GM19372 (cell line): ENCODE data around the gene RTP2.
A peak's percentile ranks its signal among the peaks of the same experiment; 100 is the strongest.
"Not testable (repeated sequence)": the region's sequence is repeated elsewhere in the genome, so short reads cannot be mapped to it uniquely, and the experiment has no call there.

Experiments used
- ATAC-seq: cut with Tn5 transposase; IDR thresholded peaks from one replicate; pipeline ENCODE4 v1.9.1; 2021; ENCODE audit warnings: mild to moderate bottlenecking, low read depth, moderate library complexity; ENCODE audit not compliant: unreplicated experiment

RTP2 gene

DNA sequence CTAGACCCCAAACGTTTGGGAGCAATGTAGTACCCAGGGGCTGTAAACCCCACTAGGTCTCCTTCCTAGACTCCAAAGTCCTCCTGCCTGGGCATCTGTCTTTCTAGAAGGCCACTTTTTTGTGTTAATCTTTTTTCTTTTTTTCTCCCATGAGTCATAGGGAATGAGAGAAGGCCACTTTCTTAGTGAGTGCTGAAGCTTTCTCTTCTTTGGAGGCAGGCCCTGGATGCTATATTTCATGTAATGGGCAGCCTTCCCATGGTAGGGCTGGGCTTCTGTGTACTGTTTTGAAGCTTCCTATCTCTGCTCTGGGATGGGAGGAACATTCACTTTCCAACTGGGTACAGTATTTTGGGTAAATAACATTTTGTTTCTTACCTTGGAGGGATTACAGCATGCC, 15.2 kb upstream of the RTP2 start:
- no peak for ATAC-seq

- ATAC-seq = peak; percentile 94
Measured at GRCh38 chr3:187714404-187714979, 12.1 kb upstream of the RTP2 start.

DNA sequence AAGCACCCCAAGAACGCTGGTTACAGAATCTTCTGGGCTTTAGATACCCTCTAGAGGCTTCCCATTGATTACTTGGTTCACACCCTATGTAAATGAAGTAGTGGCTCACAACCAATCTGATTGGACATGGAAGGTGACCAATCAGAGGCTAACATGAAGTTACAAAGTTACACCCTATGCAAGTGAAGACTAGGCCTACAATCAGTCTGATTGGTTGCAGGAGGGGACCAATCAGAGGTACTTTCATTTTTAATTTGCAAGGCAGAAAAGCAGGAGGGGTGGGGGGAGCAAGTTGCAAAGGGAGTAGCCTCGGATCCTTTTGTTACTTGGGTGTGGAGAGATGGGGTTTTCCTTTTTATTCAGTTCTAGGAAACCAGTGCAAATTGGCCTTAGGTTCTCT, 11.1 kb upstream of the RTP2 start:
- no peak for ATAC-seq

- no peak for ATAC-seq
Measured at GRCh38 chr3:187709155-187709554, 6.8 kb upstream of the RTP2 start.

DNA sequence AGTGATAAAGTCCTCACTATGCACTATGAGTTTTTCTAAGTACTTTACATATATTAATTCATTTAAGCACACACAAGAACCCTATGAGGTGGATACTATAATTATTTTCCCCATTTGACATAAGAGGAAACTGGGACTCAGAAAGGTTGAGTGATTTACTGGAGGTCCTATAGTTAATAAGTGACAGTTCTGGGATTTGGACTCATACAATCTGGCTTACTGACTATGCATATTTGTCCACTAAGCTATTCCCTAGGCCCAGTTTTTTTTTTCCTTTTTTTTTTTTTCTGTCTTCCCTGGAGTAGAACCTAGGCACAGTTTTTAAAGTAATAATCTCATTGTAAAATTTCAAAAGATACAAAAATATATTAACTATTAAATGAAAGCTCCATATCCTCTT, 6.3 kb upstream of the RTP2 start:
- no peak for ATAC-seq

GRCh38 chr3:187706971-187707370, 4.6 kb upstream of the RTP2 start:
- ATAC-seq = no peak

- no peak for ATAC-seq
Measured at GRCh38 chr3:187705164-187705563, 2.8 kb upstream of the RTP2 start.

GRCh38 chr3:187700249-187700648, 2.1 kb downstream of the RTP2 start:
- ATAC-seq = no peak

GRCh38 chr3:187698499-187699399, 3.6 kb downstream of the RTP2 start:
- ATAC-seq = no peak

GRCh38 chr3:187696021-187696420, 6.3 kb downstream of the RTP2 start:
- no peak for ATAC-seq

GRCh38 chr3:187695449-187695848, 6.9 kb downstream of the RTP2 start:
- ATAC-seq = no peak

DNA sequence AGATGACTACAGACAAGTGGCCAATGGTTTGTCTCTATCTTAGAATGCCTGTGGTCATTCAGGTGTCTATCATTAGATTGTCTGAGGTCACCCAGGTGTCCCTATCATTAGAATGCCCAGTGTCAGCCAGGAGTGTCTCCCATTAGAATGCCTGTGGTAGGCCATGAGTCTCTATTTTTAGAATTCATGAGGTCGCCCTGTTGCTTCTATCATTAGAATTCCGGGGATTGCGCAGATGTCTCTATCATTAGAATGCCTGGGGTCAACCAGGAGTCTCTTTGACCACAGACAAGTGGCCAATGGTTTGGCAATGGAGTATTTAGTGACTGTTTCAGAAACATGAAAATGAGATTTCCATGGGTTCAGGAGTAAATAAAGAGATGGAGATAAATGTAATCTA, 7.6 kb downstream of the RTP2 start:
- ATAC-seq = no peak

- no peak for ATAC-seq
Measured at GRCh38 chr3:187693431-187693830, 8.9 kb downstream of the RTP2 start.

DNA sequence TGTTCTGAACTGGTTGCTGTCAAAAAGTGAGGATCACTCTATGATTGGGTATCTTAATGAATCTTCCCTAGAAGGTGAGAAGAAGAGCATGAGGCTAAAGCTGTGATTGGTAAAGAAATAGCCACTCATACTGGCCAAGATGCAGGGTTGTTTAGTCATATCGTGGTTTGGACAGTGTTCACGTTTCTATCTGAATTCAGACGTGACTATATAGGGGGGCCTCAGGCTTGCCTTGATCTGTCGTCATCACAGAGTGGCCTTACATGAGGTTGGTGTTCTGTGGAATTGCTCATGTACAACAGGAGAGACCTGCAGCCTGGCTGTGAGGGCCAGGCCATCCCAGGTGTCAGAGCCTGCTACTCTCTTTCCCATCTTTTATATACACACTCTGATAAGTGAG, 12.4 kb downstream of the RTP2 start:
- ATAC-seq = no peak

GRCh38 chr3:187686621-187687273, 15.6 kb downstream of the RTP2 start:
- ATAC-seq = no peak

DNA sequence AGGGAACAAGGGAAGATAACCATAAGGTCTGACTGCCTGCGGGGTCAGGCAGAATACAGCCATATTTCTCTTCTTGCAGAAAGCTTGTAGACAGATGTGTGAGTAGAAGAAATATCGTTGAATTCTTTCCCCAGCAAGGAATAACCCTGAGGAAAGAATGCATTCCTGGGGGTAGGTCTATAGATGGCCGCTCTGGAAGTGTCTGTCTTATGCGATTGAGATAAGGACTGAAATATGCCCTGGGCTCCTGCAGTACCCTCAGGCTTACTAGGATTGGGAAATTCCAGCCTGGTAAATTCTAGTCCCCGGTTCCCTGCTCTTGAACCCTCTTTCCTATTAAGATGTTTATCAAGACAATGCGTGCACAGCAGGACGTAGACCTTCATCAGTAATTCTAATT, 16.4 kb downstream of the RTP2 start:
- ATAC-seq = no peak

DNA sequence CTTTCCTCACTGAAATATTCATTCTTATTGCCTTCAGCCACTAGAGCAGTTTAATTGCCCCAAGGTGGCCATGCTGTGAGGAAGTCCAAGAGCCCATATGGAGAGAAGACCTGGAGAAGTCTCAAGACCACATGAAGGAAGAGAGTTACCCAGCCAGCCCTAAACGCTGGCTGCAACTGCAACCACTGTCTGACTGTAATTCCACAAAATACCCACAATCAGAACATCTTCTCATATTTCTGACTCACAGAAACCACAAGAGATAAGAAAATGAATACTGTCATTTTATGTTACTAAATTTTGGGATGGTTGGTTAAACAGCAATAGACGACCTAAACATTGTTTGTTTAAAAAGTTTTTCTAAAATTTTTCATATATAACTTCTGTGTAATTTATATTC, 17.5 kb downstream of the RTP2 start:
- no peak for ATAC-seq

DNA sequence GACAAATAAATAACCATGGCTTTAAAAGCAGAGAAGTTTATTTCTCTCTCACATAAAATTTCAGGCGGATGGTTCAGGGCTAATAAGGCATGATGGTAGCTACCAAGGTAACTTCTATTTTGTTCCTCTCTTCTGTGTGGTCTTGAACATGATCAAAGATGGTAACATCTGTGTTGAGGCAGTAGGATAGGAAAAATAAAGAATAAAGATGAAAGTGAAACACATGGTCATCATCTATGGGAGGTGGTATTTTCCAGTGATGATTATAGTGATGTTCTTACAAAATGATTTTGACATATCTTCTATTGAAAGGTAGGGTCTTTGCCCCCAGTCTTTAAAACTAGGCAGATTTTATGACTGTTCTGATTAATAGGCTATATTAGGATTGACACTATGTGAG, 17.9 kb downstream of the RTP2 start:
- no peak for ATAC-seq

GRCh38 chr3:187681756-187682155, 20.6 kb downstream of the RTP2 start:
- not testable (repeated sequence) for ATAC-seq

DNA sequence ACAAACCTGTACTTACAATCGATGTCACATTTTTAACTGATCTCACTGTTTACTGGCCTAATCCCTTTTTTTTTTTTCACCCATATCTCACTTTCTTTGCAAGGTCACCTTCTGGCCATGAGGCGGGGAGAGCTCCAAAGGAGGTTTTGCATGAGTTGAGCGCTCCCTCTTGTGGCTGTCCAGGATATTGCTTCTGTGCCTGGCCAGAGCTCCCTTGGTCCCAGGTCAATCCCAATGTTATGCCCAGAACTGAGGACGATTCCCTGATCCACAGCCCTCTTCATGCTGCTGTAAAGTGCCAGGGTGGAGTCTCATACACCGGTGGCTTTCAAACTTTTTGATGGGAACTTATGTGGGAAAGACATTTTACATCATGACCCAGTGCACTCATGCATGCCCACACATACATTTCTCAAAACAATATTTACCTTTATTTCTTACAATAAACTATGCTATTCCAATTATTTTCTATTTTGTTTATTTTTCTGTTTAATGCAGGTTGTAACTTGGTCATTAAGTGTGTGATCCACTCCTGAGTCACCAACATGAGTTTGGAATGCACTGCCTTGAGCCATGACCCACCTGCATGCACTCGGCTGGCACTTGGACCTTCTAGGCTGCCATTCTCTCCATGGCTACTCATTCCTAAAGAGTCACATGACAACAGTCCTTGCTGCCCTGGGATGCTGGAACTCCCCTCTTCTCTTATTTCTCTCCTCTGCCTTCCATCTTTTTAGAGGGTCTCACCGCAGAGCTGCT, 22.5 kb downstream of the RTP2 start:
- ATAC-seq = peak; percentile 76

- no peak for ATAC-seq
Measured at GRCh38 chr3:187678726-187679268, 23.6 kb downstream of the RTP2 start.
